GM23248 (cell line): ENCODE data around the gene RFX3.

Experiments
- EZH2 ChIP-seq: fragments of 200-600 bp; sonication (generic); IDR thresholded peaks from 2 replicates; pipeline ENCODE4 v1.6.1; 2018; ENCODE audit warnings: antibody characterized with exemption, mild to moderate bottlenecking; ENCODE audit not compliant: insufficient read depth, poor library complexity, severe bottlenecking
- EZH2phosphoT487 ChIP-seq: fragments of 200-600 bp; sonication (generic); IDR thresholded peaks from 2 replicates; pipeline ENCODE4 v1.6.1; 2018; ENCODE audit warnings: antibody characterized with exemption, moderate library complexity, mild to moderate bottlenecking, low read depth; ENCODE audit not compliant: insufficient read depth

GRCh38 chr9:3455094-3455493 lies 70.7 kb downstream of the RFX3 start:
- TF ChIP-seq EZH2 (no peak), EZH2phosphoT487 (no peak)
